ENCODE data around the gene ARHGAP26. TPM values are rescaled to one million over a fixed set of nuclear protein-coding genes. Genes with fewer than 3 reads are reported as not detected.

Gene ARHGAP26
- total RNA-seq, 1 donor from 2014 or later, result 18.7 TPM

GRCh38 chr5:143065185-143065965 lies 295.2 kb downstream of the ARHGAP26 start:
- no peak for TF ChIP-seq CTCF (conservative IDR thresholded peaks at IDR 0.05)
- no peak for DNase-seq (ENCODE audit: extremely low spot score, unreplicated experiment)
- H3K4me3 Mint-ChIP-seq, result no peak overlapping the region
- peaks cover 12% of the 10 kb centered on the region for H3K9me3 Mint-ChIP-seq
- peaks cover 43% of the 10 kb centered on the region for H3K4me1 Mint-ChIP-seq (ENCODE audit: unreplicated experiment)
- peaks cover 3% of the 10 kb centered on the region for H3K36me3 Mint-ChIP-seq
- no peak overlapping the region for H3K27ac Mint-ChIP-seq
- H3K27me3 Mint-ChIP-seq, result no peaks in the 10 kb centered on the region

- no peaks in the 10 kb centered on the region for H3K27me3 Mint-ChIP-seq
- no peak overlapping the region for H3K27ac Mint-ChIP-seq
- TF ChIP-seq CTCF (conservative IDR thresholded peaks at IDR 0.05), result no peak
- H3K4me3 Mint-ChIP-seq, result no peak overlapping the region
- peaks cover 39% of the 10 kb centered on the region for H3K4me1 Mint-ChIP-seq (ENCODE audit: unreplicated experiment)
- no peak for DNase-seq (ENCODE audit: extremely low spot score, unreplicated experiment)
- peaks cover 12% of the 10 kb centered on the region for H3K9me3 Mint-ChIP-seq
- peaks cover 3% of the 10 kb centered on the region for H3K36me3 Mint-ChIP-seq
These were observed 295.9 kb downstream of the ARHGAP26 start for GRCh38 chr5:143065996-143066522.

GRCh38 chr5:143066556-143067281 lies 296.5 kb downstream of the ARHGAP26 start:
- H3K4me1 Mint-ChIP-seq (ENCODE audit: unreplicated experiment), result peaks cover 33% of the 10 kb centered on the region
- TF ChIP-seq CTCF (conservative IDR thresholded peaks at IDR 0.05), result no peak
- peaks cover 6% of the 10 kb centered on the region for H3K36me3 Mint-ChIP-seq
- peaks cover 11% of the 10 kb centered on the region for H3K9me3 Mint-ChIP-seq
- peak overlapping the region; percentile 22 for H3K27ac Mint-ChIP-seq
- H3K27me3 Mint-ChIP-seq, result no peaks in the 10 kb centered on the region
- no peak for DNase-seq (ENCODE audit: extremely low spot score, unreplicated experiment)
- peak overlapping the region; percentile 1 for H3K4me3 Mint-ChIP-seq

- no peak overlapping the region for H3K27ac Mint-ChIP-seq
- DNase-seq (ENCODE audit: extremely low spot score, unreplicated experiment), result no peak
- no peaks in the 10 kb centered on the region for H3K27me3 Mint-ChIP-seq
- H3K4me3 Mint-ChIP-seq, result no peak overlapping the region
- no peak for TF ChIP-seq CTCF (conservative IDR thresholded peaks at IDR 0.05)
- peaks cover 21% of the 10 kb centered on the region for H3K4me1 Mint-ChIP-seq (ENCODE audit: unreplicated experiment)
- H3K36me3 Mint-ChIP-seq, result peaks cover 3% of the 10 kb centered on the region
- peaks cover 1% of the 10 kb centered on the region for H3K9me3 Mint-ChIP-seq
These were observed 298.5 kb downstream of the ARHGAP26 start for GRCh38 chr5:143068712-143069111.

GRCh38 chr5:143071927-143072326 lies 301.8 kb downstream of the ARHGAP26 start:
- no peak overlapping the region for H3K27ac Mint-ChIP-seq
- TF ChIP-seq CTCF (conservative IDR thresholded peaks at IDR 0.05), result no peak
- H3K4me3 Mint-ChIP-seq, result no peak overlapping the region
- H3K36me3 Mint-ChIP-seq, result peaks cover 7% of the 10 kb centered on the region
- no peaks in the 10 kb centered on the region for H3K27me3 Mint-ChIP-seq
- peaks cover 13% of the 10 kb centered on the region for H3K4me1 Mint-ChIP-seq (ENCODE audit: unreplicated experiment)
- H3K9me3 Mint-ChIP-seq, result peaks cover 4% of the 10 kb centered on the region
- no peak for DNase-seq (ENCODE audit: extremely low spot score, unreplicated experiment)

Data from type B pancreatic cell (in vitro differentiated cells).